HepG2 (cell line): ENCODE measurements around the gene CSNK1D. TPM values are rescaled to one million over a fixed set of nuclear protein-coding genes. Genes with fewer than 3 reads are reported as not detected.
A peak's percentile ranks its signal among the peaks of the same experiment; 100 is the strongest.

ENCODE experiments used
- CREM ChIP-seq, 2 experiments: sonication (generic) in 1 of 2; formaldehyde crosslinking in 1 of 2; IDR thresholded peaks; 2 replicates each; pipeline versions ENCODE4 v1.4.0 to v1.6.1; 2016 to 2020; ENCODE audit warnings: antibody characterized with exemption in 1 of 2, mild to moderate bottlenecking in 1 of 2, missing genetic modification reagents in 1 of 2
- EHMT2 ChIP-seq: fragments of 200-600 bp; sonication (generic); IDR thresholded peaks from 2 replicates; pipeline ENCODE4 v1.7.0; 2017; ENCODE audit warnings: antibody characterized with exemption, low read depth, low read length, borderline replicate concordance
- ELF3 ChIP-seq: IDR thresholded peaks from 2 replicates; pipeline ENCODE4 v1.6.1; 2016; ENCODE audit warnings: missing genetic modification reagents, missing compliant biosample characterization
- FOXM1 ChIP-seq: sonication (generic); formaldehyde crosslinking; IDR thresholded peaks from 2 replicates; pipeline ENCODE4 v1.5.0; 2020; ENCODE audit warnings: missing genetic modification reagents
- KAT8 ChIP-seq: IDR thresholded peaks from 2 replicates; pipeline ENCODE4 v1.6.1; 2016; ENCODE audit warnings: missing genetic modification reagents, missing compliant biosample characterization
- KMT2A ChIP-seq: sonication (generic); formaldehyde crosslinking; IDR thresholded peaks from 2 replicates; pipeline ENCODE4 v1.4.0; 2020; ENCODE audit warnings: missing genetic modification reagents
- MBNL3 ChIP-seq: fragments of 250-450 bp; sonication (Bioruptor Pico); conservative IDR thresholded peaks from 2 replicates; pipeline ENCODE4 v1.8.0; 2022; ENCODE audit warnings: mild to moderate bottlenecking, inconsistent platforms
- MED13 ChIP-seq: sonication (generic); formaldehyde crosslinking; IDR thresholded peaks from 2 replicates; pipeline ENCODE4 v1.5.0; 2020; ENCODE audit warnings: missing genetic modification reagents
- MIXL1 ChIP-seq: IDR thresholded peaks from 2 replicates; pipeline ENCODE4 v1.6.1; 2016
- NFIC ChIP-seq: IDR thresholded peaks from 2 replicates; pipeline ENCODE4 v1.6.1; 2012; ENCODE audit warnings: mild to moderate bottlenecking, low read length, inconsistent platforms
- NFYC ChIP-seq: IDR thresholded peaks from 2 replicates; pipeline ENCODE4 v1.6.1; 2016; ENCODE audit warnings: missing genetic modification reagents, missing compliant biosample characterization
- PHB2 ChIP-seq: fragments of 450-650 bp; IDR thresholded peaks from 2 replicates; pipeline ENCODE4 v1.6.1; 2018; ENCODE audit not compliant: partially characterized antibody
- RCOR2 ChIP-seq: IDR thresholded peaks from 2 replicates; pipeline ENCODE4 v1.6.1; 2016; ENCODE audit warnings: missing biosample characterization, missing genetic modification reagents
- RFX3 ChIP-seq: IDR thresholded peaks from 2 replicates; pipeline ENCODE4 v1.6.1; 2016; ENCODE audit warnings: missing biosample characterization, missing genetic modification reagents
- SIN3B ChIP-seq: fragments of 150-350 bp; IDR thresholded peaks from 2 replicates; pipeline ENCODE4 v1.6.1; 2014; ENCODE audit warnings: low read length
- STAG1 ChIP-seq: sonication (generic); formaldehyde crosslinking; IDR thresholded peaks from 2 replicates; pipeline ENCODE4 v1.4.0; 2020; ENCODE audit warnings: missing genetic modification reagents
- ZBTB7B ChIP-seq: sonication (generic); formaldehyde crosslinking; IDR thresholded peaks from 2 replicates; pipeline ENCODE4 v1.4.0; 2020; ENCODE audit warnings: missing genetic modification reagents
- ZC3H4 ChIP-seq: sonication (generic); formaldehyde crosslinking; IDR thresholded peaks from 2 replicates; pipeline ENCODE4 v1.4.0; 2020; ENCODE audit warnings: missing genetic modification reagents, borderline replicate concordance
- ZNF17 ChIP-seq: sonication (generic); formaldehyde crosslinking; IDR thresholded peaks from 2 replicates; pipeline ENCODE4 v1.5.0; 2020; ENCODE audit warnings: mild to moderate bottlenecking, missing genetic modification reagents
- ZNF30 ChIP-seq: sonication (generic); formaldehyde crosslinking; IDR thresholded peaks from 2 replicates; pipeline ENCODE4 v1.5.0; 2020; ENCODE audit warnings: mild to moderate bottlenecking, missing genetic modification reagents
- ZNF569 ChIP-seq: sonication (generic); formaldehyde crosslinking; IDR thresholded peaks from 2 replicates; pipeline ENCODE4 v1.5.0; 2020; ENCODE audit warnings: mild to moderate bottlenecking, missing genetic modification reagents, moderate library complexity, borderline replicate concordance
- ZNF598 ChIP-seq: sonication (generic); formaldehyde crosslinking; IDR thresholded peaks from 2 replicates; pipeline ENCODE4 v1.5.1; 2020; ENCODE audit warnings: mild to moderate bottlenecking, missing genetic modification reagents, borderline replicate concordance
- polyA plus RNA-seq, 8 experiments: library from polyadenylated mRNA; depleted of rRNA in 3 of 8; stranded (reverse) in 7 of 8; unstranded in 1 of 8; fragments of >200 nt; fragmentation: Illumina TruSeq in 4 of 8; extraction: Trizol in 4 of 8; gene quantifications; 2 replicates each; pipeline versions ENCODE4 v1.2.1 to v1.2.3, GENCODE V29; 2011 to 2016; ENCODE audit warnings: low read depth in 4 of 8, missing spikeins in 1 of 8, mixed read lengths in 1 of 8; ENCODE audit not compliant: insufficient read depth in 1 of 8
- total RNA-seq, 5 experiments: library from RNA; depleted of rRNA; stranded (reverse); fragments of >200 nt; fragmentation: Illumina TruSeq; extraction: Trizol; gene quantifications; 2 replicates each; pipeline ENCODE4 v1.2.3, GENCODE V29; 2016; ENCODE audit warnings: low read depth in 1 of 5
- TF ChIP-seq, protein P1 (sequence below): IDR thresholded peaks from 2 replicates; pipeline ENCODE4 v1.4.0; 2020; ENCODE audit warnings: mild to moderate bottlenecking, missing genetic modification reagents
- TF ChIP-seq, protein P2 (sequence below): sonication (generic); formaldehyde crosslinking; IDR thresholded peaks from 2 replicates; pipeline ENCODE4 v1.8.0; 2022; ENCODE audit warnings: mild to moderate bottlenecking, missing genetic modification reagents

CSNK1D gene
- total and polyA plus RNA-seq, 2 of the 13 experiments (the other 11 are each of a cell fraction or from before 2014, with no cell fraction given) = 31.5 to 128 TPM

DNA sequence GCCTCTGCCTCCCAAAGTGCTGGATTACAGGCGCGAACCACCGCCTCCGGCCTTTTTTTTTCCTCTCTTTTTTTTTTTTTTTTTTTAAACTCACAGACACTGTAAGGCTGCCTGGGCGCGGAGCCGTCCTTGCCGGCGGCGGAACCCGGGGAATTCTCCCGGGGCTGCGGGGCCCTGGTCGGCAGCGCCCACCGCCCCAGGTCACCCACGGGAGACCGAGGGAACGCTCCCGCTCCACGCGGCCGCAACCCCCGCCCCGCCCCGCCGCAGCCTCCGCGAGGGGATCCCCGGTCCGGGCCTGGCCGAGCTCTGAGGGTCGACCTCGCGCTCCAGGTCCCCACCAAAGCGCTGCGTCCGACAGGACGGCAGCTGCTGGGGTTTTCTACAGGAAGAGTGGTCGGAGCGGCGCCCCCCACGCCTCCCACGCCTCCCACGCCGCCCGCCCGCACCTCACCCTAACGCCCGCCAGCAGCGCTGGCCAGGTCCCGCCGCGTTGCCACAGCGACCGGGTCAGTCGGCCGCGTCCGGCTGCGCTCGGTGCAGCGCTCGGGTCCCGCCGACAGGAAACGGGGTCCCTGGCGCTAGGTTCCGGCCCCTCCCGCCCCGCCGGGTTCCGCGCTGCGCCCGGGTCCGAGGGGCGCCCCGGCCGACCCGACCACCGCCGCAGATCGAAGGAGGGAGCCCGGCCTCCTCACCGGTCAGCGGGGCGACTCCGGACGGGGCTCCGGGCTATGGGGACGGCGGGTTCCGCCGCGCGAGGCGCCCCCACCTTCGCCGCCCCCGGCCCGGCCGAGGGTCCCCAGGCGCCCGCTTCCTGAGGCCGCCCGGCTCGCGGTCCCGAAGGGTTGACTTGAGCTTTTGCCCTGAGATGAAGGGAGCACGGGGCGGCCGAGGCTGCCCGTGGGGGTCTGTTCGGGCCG, 60.9 kb downstream of the CSNK1D start, which contains the start of gene CCDC57 (continued):
- TF ChIP-seq, protein P1, sequence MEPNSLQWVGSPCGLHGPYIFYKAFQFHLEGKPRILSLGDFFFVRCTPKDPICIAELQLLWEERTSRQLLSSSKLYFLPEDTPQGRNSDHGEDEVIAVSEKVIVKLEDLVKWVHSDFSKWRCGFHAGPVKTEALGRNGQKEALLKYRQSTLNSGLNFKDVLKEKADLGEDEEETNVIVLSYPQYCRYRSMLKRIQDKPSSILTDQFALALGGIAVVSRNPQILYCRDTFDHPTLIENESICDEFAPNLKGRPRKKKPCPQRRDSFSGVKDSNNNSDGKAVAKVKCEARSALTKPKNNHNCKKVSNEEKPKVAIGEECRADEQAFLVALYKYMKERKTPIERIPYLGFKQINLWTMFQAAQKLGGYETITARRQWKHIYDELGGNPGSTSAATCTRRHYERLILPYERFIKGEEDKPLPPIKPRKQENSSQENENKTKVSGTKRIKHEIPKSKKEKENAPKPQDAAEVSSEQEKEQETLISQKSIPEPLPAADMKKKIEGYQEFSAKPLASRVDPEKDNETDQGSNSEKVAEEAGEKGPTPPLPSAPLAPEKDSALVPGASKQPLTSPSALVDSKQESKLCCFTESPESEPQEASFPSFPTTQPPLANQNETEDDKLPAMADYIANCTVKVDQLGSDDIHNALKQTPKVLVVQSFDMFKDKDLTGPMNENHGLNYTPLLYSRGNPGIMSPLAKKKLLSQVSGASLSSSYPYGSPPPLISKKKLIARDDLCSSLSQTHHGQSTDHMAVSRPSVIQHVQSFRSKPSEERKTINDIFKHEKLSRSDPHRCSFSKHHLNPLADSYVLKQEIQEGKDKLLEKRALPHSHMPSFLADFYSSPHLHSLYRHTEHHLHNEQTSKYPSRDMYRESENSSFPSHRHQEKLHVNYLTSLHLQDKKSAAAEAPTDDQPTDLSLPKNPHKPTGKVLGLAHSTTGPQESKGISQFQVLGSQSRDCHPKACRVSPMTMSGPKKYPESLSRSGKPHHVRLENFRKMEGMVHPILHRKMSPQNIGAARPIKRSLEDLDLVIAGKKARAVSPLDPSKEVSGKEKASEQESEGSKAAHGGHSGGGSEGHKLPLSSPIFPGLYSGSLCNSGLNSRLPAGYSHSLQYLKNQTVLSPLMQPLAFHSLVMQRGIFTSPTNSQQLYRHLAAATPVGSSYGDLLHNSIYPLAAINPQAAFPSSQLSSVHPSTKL (CRISPR knock-in tag) = no peak; the same call in 1 of the 2 replicates
- TF ChIP-seq ZNF17 (CRISPR knock-in tag) (no peak), ZNF598 (CRISPR knock-in tag) (no peak; the same call in 1 of the 2 replicates), ELF3 (CRISPR knock-in tag) (peak; percentile 71), SIN3B (peak; percentile 86), RFX3 (CRISPR knock-in tag) (peak; percentile 84), KAT8 (CRISPR knock-in tag) (peak; percentile 80; the same call in 1 of the 2 replicates), EHMT2 (no peak), KMT2A (CRISPR knock-in tag) (peak; percentile 94), ZBTB7B (peak; percentile 87), STAG1 (peak; percentile 16), ZNF569 (no peak), ZC3H4 (no peak), MIXL1 (CRISPR knock-in tag) (peak; percentile 75), MED13 (CRISPR knock-in tag) (no peak), NFYC (peak; percentile 24; the same call in 1 of the 2 replicates), MBNL3 (CRISPR knock-in tag) (no peak), ZNF30 (no peak), FOXM1 (no peak), PHB2 (no peak), NFIC (no peak), RCOR2 (CRISPR knock-in tag) (peak; percentile 57; the same call in 1 of the 2 replicates), CREM (IDR thresholded peaks at IDR 0.05) (no peak), CREM (CRISPR knock-in tag; IDR thresholded peaks at IDR 0.05) (no peak)
- TF ChIP-seq, protein P2, sequence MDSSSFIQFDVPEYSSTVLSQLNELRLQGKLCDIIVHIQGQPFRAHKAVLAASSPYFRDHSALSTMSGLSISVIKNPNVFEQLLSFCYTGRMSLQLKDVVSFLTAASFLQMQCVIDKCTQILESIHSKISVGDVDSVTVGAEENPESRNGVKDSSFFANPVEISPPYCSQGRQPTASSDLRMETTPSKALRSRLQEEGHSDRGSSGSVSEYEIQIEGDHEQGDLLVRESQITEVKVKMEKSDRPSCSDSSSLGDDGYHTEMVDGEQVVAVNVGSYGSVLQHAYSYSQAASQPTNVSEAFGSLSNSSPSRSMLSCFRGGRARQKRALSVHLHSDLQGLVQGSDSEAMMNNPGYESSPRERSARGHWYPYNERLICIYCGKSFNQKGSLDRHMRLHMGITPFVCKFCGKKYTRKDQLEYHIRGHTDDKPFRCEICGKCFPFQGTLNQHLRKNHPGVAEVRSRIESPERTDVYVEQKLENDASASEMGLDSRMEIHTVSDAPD (CRISPR knock-in tag) = peak; percentile 67; the same call in 1 of the 2 replicates
